ENCODE measurements around the gene DHX58.

Gene DHX58

GRCh38 chr17:42053731-42054500 is 58.6 kb downstream of the DHX58 start:
- DNase-seq (ENCODE audit: low read depth in 2 of 2): no peak

DNA sequence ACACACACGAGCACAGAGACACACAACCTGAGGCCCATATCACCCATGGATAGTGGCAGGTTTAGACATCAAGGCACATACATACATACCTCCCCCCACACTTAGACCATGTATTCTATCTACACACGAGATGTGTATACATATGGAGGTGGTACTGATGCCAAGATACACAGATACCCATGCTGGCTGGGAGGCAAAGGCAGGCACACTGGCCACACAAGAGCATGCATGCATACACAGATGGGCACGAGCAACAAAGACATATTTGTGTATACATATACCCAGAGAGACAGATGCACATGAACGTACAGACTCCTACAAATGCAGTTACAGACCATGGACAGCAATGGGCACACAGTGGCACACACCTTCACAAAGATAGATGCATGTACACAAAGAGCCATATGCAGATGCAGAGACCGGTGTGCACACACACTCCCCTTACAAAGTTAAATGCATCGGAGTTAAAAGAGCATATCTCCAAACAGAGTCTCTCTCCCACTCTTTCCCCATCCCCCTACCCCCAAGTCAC is 60.1 kb downstream of the DHX58 start:
- DNase-seq (ENCODE audit: low read depth in 2 of 2): no peak

- no peak for DNase-seq (ENCODE audit: low read depth in 2 of 2)
Observed at GRCh38 chr17:42051645-42052044, 60.9 kb downstream of the DHX58 start.
